Natural killer cell treated with Interleukin-12 subunit alpha and Interleukin-12 subunit beta and Interleukin-15 and Interleukin-18, amount 100 ng/mL, for 72 hours (primary cell): Measurements from ENCODE around the gene DUSP15. TPM values are rescaled to one million over a fixed set of nuclear protein-coding genes. Genes with fewer than 3 reads are reported as not detected.
A peak's percentile ranks its signal among the peaks of the same experiment; 100 is the strongest.
"Not testable (repeated sequence)": the region's sequence is repeated elsewhere in the genome, so short reads cannot be mapped to it uniquely, and the experiment has no call there.

ENCODE experiments used
- ATAC-seq, 2 donors: fragments of 150-1000 bp; cut with Tn5 transposase in 1 of 2; sonication (Bioruptor Pico), chemical (Tn5 transposase) in 1 of 2; 2 replicates each; pipeline ENCODE4 v1.10.0; 2021
- DNase-seq: peaks from one replicate; pipeline ENCODE4 v3.0.0; 2022; ENCODE audit warnings: low spot score
- H3K27ac Mint-ChIP-seq, 2 donors: 1 replicate in 1 of 2; 2 replicates in 1 of 2; pipeline ENCODE4 v1.8.0; 2022; ENCODE audit warnings: mixed read lengths in 2 of 2, mild to moderate bottlenecking in 1 of 2, moderate library complexity in 1 of 2
- H3K27me3 Mint-ChIP-seq, 2 donors: 1 replicate in 1 of 2; 2 replicates in 1 of 2; pipeline ENCODE4 v1.8.0; 2022; ENCODE audit warnings: mixed read lengths in 2 of 2
- H3K36me3 Mint-ChIP-seq: one replicate; pipeline ENCODE4 v1.8.0; 2022; ENCODE audit warnings: mixed read lengths
- H3K4me1 Mint-ChIP-seq, 2 donors: 1 replicate in 1 of 2; 2 replicates in 1 of 2; pipeline ENCODE4 v1.8.0; 2022; ENCODE audit warnings: low read depth in 2 of 2, mixed read lengths in 2 of 2, mild to moderate bottlenecking in 1 of 2
- H3K4me3 Mint-ChIP-seq: one replicate; pipeline ENCODE4 v1.8.0; 2022; ENCODE audit warnings: mixed read lengths
- H3K9me3 Mint-ChIP-seq: 2 replicates; pipeline ENCODE4 v1.8.0; 2022; ENCODE audit warnings: mixed read lengths
- total RNA-seq, 2 donors: library from RNA; stranded (reverse); gene quantifications; one replicate each; pipeline ENCODE4 v1.2.3, GENCODE V29; 2022

DUSP15 gene
- total RNA-seq, 2 donors from 2014 or later = not detected

DNA sequence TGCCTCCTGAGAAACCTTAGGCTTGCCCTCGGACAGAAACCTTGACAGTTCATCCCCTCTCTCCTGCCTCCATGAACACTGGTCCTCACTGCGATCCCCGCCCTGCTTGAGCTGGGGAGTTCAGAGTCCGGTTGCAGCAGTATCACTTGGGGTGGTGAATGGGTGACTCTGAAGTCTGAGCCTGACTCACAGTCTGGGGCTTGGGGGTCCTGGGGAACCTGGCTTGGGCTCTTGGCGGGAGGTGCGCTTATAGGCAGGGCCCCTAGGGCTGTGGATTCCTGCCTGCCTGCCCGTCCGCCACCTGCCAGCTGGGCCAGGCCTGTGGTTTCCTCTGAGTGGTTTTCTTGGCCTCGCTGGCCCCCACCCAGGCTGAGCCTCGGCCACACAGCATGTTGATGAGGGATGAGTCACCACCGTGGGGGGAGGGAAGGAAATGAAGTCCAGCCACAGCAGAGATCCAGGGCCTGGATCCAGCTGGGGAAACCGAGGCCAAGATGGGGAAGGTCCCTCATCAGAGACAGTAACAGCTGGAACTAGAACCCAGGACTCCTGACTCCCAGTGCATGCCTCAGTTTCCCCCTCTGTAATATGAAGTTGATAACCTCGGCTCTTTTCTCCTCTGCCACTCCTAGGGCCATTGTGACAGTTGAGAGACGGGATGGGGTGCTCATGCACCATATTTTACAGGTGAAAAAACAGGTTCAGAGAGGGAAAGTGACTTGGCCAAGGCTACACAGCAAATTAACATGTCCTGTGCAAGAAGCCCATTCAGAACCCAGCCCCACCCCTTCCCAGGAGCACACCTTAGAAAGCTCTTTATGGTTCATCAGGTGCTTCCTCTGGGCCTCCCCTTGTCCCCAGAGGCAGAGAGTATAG is 34.1 kb downstream of the DUSP15 start:
- no peaks in the 10 kb centered on the region for H3K9me3 Mint-ChIP-seq
- peaks cover 15 to 18% of the 10 kb centered on the region in 2 donors for H3K4me1 Mint-ChIP-seq
- H3K27me3 Mint-ChIP-seq = no peaks in the 10 kb centered on the region
- ATAC-seq (peak; percentile 91 to 92), DNase-seq (peak; percentile 86)
- H3K27ac Mint-ChIP-seq = peak overlapping the region in 1 of 2 donors; percentile 33
- H3K4me3 Mint-ChIP-seq = peak overlapping the region; percentile 61
- no peaks in the 10 kb centered on the region for H3K36me3 Mint-ChIP-seq

- Mint-ChIP-seq H3K27ac (no peak overlapping the region), H3K4me3 (peak overlapping the region; percentile 61), H3K9me3 (no peaks in the 10 kb centered on the region), H3K4me1 (peaks cover 15 to 18% of the 10 kb centered on the region in 2 donors), H3K27me3 (no peaks in the 10 kb centered on the region), H3K36me3 (no peaks in the 10 kb centered on the region)
- peak in 1 of 2 donors; percentile 12 for ATAC-seq
- no peak for DNase-seq
These were observed 34.8 kb downstream of the DUSP15 start for GRCh38 chr20:31835554-31835953.

- no peak overlapping the region for H3K27ac Mint-ChIP-seq
These were observed 36.3 kb downstream of the DUSP15 start for GRCh38 chr20:31833931-31834521.

GRCh38 chr20:31833130-31833930 is 37.0 kb downstream of the DUSP15 start:
- Mint-ChIP-seq H3K27me3 (no peaks in the 10 kb centered on the region), H3K27ac (no peak overlapping the region), H3K4me3 (no peak overlapping the region), H3K9me3 (no peaks in the 10 kb centered on the region), H3K36me3 (no peaks in the 10 kb centered on the region), H3K4me1 (peaks cover 15 to 18% of the 10 kb centered on the region in 2 donors)
- DNase-seq (peak; percentile 76), ATAC-seq (no peak)

More at GRCh38 chr20:31833931-31834521, 36.3 kb downstream of the DUSP15 start:
- no peak for DNase-seq
- no peaks in the 10 kb centered on the region for H3K9me3 Mint-ChIP-seq
- no peaks in the 10 kb centered on the region for H3K27me3 Mint-ChIP-seq
- H3K4me3 Mint-ChIP-seq = no peak overlapping the region
- H3K36me3 Mint-ChIP-seq = no peaks in the 10 kb centered on the region
- peaks cover 15 to 18% of the 10 kb centered on the region in 2 donors for H3K4me1 Mint-ChIP-seq
- no peak for ATAC-seq

DNA sequence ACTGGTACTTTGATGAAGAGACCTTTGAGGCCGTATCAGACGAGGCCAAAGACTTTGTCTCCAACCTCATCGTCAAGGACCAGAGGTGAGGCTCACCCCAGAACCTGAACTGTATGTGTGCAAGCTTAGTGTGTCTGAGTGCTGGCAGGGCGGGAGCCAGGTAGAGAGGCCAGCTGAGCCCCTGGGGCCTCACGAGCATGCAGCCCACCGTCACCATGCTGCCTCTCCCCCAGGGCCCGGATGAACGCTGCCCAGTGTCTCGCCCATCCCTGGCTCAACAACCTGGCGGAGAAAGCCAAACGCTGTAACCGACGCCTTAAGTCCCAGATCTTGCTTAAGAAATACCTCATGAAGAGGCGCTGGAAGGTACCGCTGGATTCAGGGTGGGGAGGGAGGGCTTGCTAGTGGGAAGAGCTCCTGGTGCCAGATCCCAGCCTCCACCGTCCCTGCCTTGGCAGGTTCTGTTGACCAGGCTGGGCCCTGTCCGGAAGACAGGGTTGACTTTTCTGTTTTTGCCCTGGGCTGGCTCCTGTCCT is 38.5 kb downstream of the DUSP15 start:
- Mint-ChIP-seq H3K27me3 (no peaks in the 10 kb centered on the region), H3K36me3 (no peaks in the 10 kb centered on the region), H3K4me1 (peaks cover 15 to 18% of the 10 kb centered on the region in 2 donors), H3K9me3 (no peaks in the 10 kb centered on the region), H3K27ac (no peak overlapping the region), H3K4me3 (no peak overlapping the region)
- DNase-seq (no peak), ATAC-seq (no peak)

DNA sequence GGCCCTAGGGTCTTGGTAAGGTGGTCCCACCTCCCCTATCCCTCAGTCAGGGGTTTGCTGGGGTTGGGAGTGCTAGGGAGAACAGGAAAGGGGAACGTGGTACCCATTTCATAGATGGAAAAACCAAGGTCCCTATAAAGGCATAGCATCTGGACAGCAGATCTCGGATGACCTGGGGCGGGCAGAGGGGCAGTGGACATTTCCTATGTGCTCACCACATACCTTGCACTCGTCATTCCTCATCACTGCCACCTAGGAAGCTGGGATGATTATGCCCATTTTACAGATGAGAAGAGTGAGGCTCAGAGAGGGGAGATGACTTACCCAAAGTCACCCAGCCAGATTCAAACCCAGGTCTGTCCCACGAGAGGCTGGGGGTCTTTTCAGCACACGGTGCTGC is 39.1 kb downstream of the DUSP15 start:
- Mint-ChIP-seq H3K4me1 (peaks cover 12 to 15% of the 10 kb centered on the region in 2 donors), H3K36me3 (no peaks in the 10 kb centered on the region), H3K27me3 (no peaks in the 10 kb centered on the region), H3K4me3 (no peak overlapping the region), H3K27ac (no peak overlapping the region), H3K9me3 (no peaks in the 10 kb centered on the region)
- ATAC-seq = no peak
- no peak for DNase-seq

- H3K9me3 Mint-ChIP-seq = no peaks in the 10 kb centered on the region
- no peak overlapping the region for H3K27ac Mint-ChIP-seq
- H3K27me3 Mint-ChIP-seq = no peaks in the 10 kb centered on the region
- DNase-seq = no peak
- ATAC-seq = no peak
- peaks cover 8 to 10% of the 10 kb centered on the region in 2 donors for H3K4me1 Mint-ChIP-seq
- no peaks in the 10 kb centered on the region for H3K36me3 Mint-ChIP-seq
- no peak overlapping the region for H3K4me3 Mint-ChIP-seq
These were observed 39.8 kb downstream of the DUSP15 start for GRCh38 chr20:31830406-31830981.

GRCh38 chr20:31829731-31830130 is 40.6 kb downstream of the DUSP15 start:
- H3K27ac Mint-ChIP-seq = no peak overlapping the region
- no peaks in the 10 kb centered on the region for H3K9me3 Mint-ChIP-seq
- peaks cover under 1 to 6% of the 10 kb centered on the region in 2 donors for H3K4me1 Mint-ChIP-seq
- ATAC-seq (no peak), DNase-seq (no peak)
- no peak overlapping the region for H3K4me3 Mint-ChIP-seq
- H3K27me3 Mint-ChIP-seq = no peaks in the 10 kb centered on the region
- no peaks in the 10 kb centered on the region for H3K36me3 Mint-ChIP-seq

- not testable (repeated sequence) for ATAC-seq, H3K9me3 Mint-ChIP-seq, H3K4me1 Mint-ChIP-seq, H3K27me3 Mint-ChIP-seq, H3K27ac Mint-ChIP-seq, H3K36me3 Mint-ChIP-seq, H3K4me3 Mint-ChIP-seq, DNase-seq
These were observed 42.3 kb downstream of the DUSP15 start for GRCh38 chr20:31828016-31828415.

DNA sequence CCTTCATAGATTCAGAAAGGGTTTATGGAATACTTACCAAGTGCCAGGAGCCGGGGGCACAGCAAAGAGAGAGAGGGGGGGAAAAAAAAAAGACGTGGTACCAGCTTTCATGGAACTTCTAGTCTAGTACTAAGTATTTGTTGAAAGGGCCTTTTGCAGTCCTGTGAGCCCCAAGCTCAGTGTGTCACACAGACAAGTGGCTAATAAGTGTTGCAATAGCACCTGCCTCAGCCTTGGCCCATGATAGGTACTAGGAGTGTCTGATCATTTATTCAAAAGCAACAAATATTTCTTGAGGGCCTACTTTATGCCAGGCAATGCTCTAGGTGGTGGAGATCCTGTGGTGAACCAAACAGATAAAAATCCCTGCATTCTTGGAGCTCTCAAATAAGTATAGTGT is 43.3 kb downstream of the DUSP15 start:
- Mint-ChIP-seq H3K27ac (no peak overlapping the region), H3K36me3 (no peaks in the 10 kb centered on the region), H3K9me3 (no peaks in the 10 kb centered on the region), H3K4me3 (no peak overlapping the region), H3K27me3 (peaks cover 0 to 6% of the 10 kb centered on the region in 2 donors), H3K4me1 (peaks cover 0 to 3% of the 10 kb centered on the region in 2 donors)
- ATAC-seq (no peak), DNase-seq (peak; percentile 34)

- Mint-ChIP-seq H3K36me3 (no peaks in the 10 kb centered on the region), H3K4me1 (peaks cover 0 to 4% of the 10 kb centered on the region in 2 donors), H3K27ac (no peak overlapping the region), H3K27me3 (peaks cover 0 to 7% of the 10 kb centered on the region in 2 donors), H3K9me3 (no peaks in the 10 kb centered on the region), H3K4me3 (no peak overlapping the region)
- DNase-seq = no peak
- ATAC-seq = no peak
These were observed 44.3 kb downstream of the DUSP15 start for GRCh38 chr20:31826074-31826473.

DNA sequence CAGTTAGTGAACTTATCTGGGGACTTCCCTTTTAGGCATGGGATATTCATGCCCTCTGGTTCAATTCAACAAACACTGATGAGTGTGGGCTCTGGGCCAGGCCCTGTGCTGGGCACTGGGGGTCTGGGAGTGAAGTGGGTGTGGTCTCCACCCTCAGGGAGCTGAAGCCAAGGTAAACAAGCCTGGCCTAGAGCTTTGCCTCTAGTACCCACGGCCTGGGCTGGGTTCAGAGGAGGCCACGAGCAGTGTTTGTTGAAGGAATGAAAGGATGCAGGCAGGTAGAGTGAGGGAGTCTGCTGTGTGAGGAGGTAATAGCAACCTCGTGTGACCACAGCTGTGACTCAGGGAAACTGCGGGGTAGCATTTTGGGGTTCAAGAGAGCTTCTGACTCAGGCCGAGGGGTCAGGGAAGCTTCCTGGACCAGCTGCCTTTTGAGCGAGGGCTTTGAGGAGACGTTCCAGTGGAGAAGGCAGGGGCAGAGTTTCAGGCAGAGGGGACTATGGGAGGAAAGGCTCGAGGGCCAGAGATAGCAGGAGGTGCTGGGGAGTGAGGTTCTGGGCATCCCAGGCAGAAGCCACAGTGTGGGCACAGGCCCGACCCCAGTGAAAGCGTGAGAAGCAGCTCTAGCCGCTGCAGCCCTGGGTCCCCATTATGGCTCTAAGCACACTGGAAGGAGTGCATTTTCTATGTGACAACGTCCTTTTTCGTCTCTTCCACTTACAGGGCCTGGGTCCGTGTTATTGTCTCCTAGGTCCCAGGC is 45.6 kb downstream of the DUSP15 start:
- Mint-ChIP-seq H3K27me3 (peaks cover 0 to 7% of the 10 kb centered on the region in 2 donors), H3K4me1 (peaks cover 0 to 4% of the 10 kb centered on the region in 2 donors), H3K36me3 (no peaks in the 10 kb centered on the region), H3K27ac (no peak overlapping the region), H3K9me3 (no peaks in the 10 kb centered on the region), H3K4me3 (no peak overlapping the region)
- ATAC-seq (no peak), DNase-seq (no peak)

DNA sequence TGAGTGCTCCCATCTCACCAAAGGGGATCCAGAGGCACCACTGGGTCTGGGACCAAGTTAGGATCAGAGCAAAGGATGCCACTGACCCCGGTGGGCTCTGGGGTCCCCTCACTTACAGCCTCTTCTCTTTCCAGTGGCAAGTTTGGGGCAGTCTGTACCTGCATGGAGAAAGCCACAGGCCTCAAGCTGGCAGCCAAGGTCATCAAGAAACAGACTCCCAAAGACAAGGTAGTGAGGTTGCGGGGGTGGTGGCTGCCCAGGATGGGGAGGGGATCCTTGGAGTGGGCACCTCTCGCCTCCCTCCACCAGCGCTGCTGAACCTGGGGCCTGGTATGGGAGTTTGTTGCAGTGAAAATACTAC is 46.2 kb downstream of the DUSP15 start:
- ATAC-seq (no peak), DNase-seq (no peak)
- H3K36me3 Mint-ChIP-seq = no peaks in the 10 kb centered on the region
- H3K9me3 Mint-ChIP-seq = no peaks in the 10 kb centered on the region
- peaks cover 0 to 7% of the 10 kb centered on the region in 2 donors for H3K27me3 Mint-ChIP-seq
- peaks cover 0 to 4% of the 10 kb centered on the region in 2 donors for H3K4me1 Mint-ChIP-seq
- no peak overlapping the region for H3K4me3 Mint-ChIP-seq
- H3K27ac Mint-ChIP-seq = no peak overlapping the region
